Activated T-helper 2 cell treated with anti-CD3 and anti-CD28 coated beads, Interferon-gamma antibody, Interleukin-2, Interleukin-4, amounts not matched to agents 10 μg/mL and 5 μg/mL and 100 μg/mL, durations not matched to agents 14 hours and 24 hours and 36 hours (primary cell): ENCODE measurements around the gene TVP23C. TPM values are rescaled to one million over a fixed set of nuclear protein-coding genes. Genes with fewer than 3 reads are reported as not detected.

Experiments used
- DNase-seq: peaks from one replicate; pipeline ENCODE4 v3.0.0; 2021; ENCODE audit warnings: low spot score
- H3K27ac Mint-ChIP-seq: one replicate; pipeline ENCODE4 v1.8.0; 2021; ENCODE audit warnings: mixed read lengths
- H3K27me3 Mint-ChIP-seq: one replicate; pipeline ENCODE4 v1.8.0; 2021; ENCODE audit warnings: low read depth, mixed read lengths
- H3K36me3 Mint-ChIP-seq: one replicate; pipeline ENCODE4 v1.8.0; 2021; ENCODE audit warnings: low read depth, mixed read lengths
- H3K4me1 Mint-ChIP-seq: one replicate; pipeline ENCODE4 v1.8.0; 2021; ENCODE audit warnings: low read depth, mixed read lengths
- H3K4me3 Mint-ChIP-seq: one replicate; pipeline ENCODE4 v1.8.0; 2021; ENCODE audit warnings: low read depth, mild to moderate bottlenecking, moderate library complexity, mixed read lengths
- H3K9me3 Mint-ChIP-seq: one replicate; pipeline ENCODE4 v1.8.0; 2021; ENCODE audit warnings: mixed read lengths
- intact Hi-C: fragments of 100-400 bp; cut with micrococcal nuclease; formaldehyde crosslinking; loops from one replicate; pipeline ENCODE4 v1.15.1; 2023
- total RNA-seq: library from RNA; stranded (reverse); gene quantifications from 2 replicates; pipeline ENCODE4 v1.2.3, GENCODE V29; 2022

Gene TVP23C
- total RNA-seq, 1 donor from 2014 or later = 11.9 TPM

- H3K4me3 Mint-ChIP-seq = no peak overlapping the region
- intact Hi-C loops = no loop called here
- no peaks in the 10 kb centered on the region for H3K4me1 Mint-ChIP-seq
Measured at GRCh38 chr17:15464231-15464985, 98.9 kb downstream of the TVP23C start.

DNA sequence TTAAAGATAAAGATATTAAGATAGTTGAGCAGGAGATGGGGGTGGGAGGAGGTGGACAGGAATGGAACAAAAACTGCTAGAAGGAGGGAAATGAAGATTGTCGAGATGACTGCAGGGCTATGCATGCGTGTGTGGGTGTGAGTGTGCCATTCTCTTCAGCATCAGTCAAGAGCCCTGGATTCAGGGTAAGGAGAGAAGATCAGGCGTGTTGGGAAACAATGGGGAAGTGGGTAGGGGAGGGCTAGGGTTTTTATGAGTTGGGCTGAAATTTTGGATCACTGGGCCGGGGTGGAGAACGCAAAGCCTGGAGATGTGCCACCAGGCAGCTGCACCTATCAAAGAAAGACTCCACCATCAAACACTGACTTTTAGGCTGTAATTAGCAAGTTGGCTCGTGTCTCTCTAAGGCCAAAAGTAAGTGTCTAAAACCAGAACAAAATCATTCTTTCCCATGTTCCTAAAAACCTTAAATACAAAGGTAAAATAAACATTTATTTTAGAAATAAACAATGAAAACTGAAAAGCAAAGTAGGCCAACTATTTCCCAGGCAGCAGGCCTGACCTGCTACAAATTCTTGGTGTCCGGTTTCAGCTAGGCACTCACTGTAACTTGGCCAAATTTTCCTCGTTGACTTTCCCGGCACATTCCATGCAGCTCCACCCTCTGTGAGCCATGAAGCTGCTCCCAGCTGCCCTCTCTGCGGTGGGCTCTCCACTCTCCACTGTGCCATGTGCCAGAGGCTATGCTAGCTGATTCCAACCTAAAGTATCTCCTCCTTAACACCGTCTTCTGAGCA is 100.1 kb downstream of the TVP23C start:
- H3K27ac Mint-ChIP-seq = no peak overlapping the region
- intact Hi-C loops = no loop called here
- no peak overlapping the region for H3K4me3 Mint-ChIP-seq
- H3K27me3 Mint-ChIP-seq = no peaks in the 10 kb centered on the region
- no peak for DNase-seq
- H3K36me3 Mint-ChIP-seq = peaks cover 4% of the 10 kb centered on the region
- H3K4me1 Mint-ChIP-seq = no peaks in the 10 kb centered on the region
- no peaks in the 10 kb centered on the region for H3K9me3 Mint-ChIP-seq

More at GRCh38 chr17:15464231-15464985, 98.9 kb downstream of the TVP23C start:
- H3K36me3 Mint-ChIP-seq = peaks cover 4% of the 10 kb centered on the region
- no peak for DNase-seq
- no peaks in the 10 kb centered on the region for H3K9me3 Mint-ChIP-seq
- no peaks in the 10 kb centered on the region for H3K27me3 Mint-ChIP-seq
- no peak overlapping the region for H3K27ac Mint-ChIP-seq

DNA sequence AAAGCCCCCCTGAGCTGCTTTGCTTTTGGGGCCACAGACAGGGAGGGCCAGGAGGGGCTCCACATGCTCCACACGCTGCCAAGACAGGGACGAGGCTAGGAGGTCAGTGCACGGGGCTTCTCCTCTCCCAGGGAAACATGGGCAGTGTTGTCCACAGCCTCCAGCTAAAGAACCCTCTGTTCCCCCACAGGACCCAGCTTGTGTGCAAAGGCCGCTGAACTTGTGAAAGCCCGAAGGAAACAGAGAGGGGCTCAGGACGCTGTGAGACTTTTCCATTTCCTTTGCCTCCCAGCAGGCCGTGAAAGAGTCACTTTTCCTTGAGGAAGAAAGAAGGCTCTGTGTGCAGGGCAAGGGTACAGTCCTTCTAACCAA is 105.6 kb downstream of the TVP23C start:
- no peak overlapping the region for H3K27ac Mint-ChIP-seq
- DNase-seq = no peak
- no peaks in the 10 kb centered on the region for H3K4me1 Mint-ChIP-seq
- H3K27me3 Mint-ChIP-seq = no peaks in the 10 kb centered on the region
- no peak overlapping the region for H3K4me3 Mint-ChIP-seq
- peaks cover 13% of the 10 kb centered on the region for H3K36me3 Mint-ChIP-seq
- intact Hi-C loops = no loop called here
- peaks cover 10% of the 10 kb centered on the region for H3K9me3 Mint-ChIP-seq

GRCh38 chr17:15456972-15457722 is 106.1 kb downstream of the TVP23C start:
- intact Hi-C loops = no loop called here
- H3K4me3 Mint-ChIP-seq = no peak overlapping the region
- peaks cover 13% of the 10 kb centered on the region for H3K36me3 Mint-ChIP-seq

DNA sequence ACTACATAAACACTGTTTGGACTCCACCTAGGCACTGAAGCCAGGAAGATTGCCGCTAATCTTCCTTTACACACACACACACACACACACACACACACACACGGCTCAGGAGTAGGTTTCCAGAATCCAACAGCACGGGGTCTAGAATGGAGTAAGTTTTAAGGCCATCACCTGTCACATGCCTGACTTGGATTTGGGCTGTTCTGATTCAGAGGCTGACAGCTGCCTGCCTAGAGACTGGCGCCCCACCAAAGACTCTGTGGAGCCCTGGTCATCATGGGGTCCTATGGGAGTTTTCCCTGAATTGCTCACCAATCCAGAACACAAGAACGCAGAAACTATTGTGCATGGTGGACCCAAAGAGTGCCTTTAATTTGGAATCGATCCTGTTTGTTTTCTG is 106.8 kb downstream of the TVP23C start:
- no peaks in the 10 kb centered on the region for H3K27me3 Mint-ChIP-seq
- DNase-seq = no peak
- H3K9me3 Mint-ChIP-seq = peaks cover 10% of the 10 kb centered on the region
- H3K36me3 Mint-ChIP-seq = peaks cover 13% of the 10 kb centered on the region
- H3K4me1 Mint-ChIP-seq = no peaks in the 10 kb centered on the region
- no peak overlapping the region for H3K27ac Mint-ChIP-seq
- no peak overlapping the region for H3K4me3 Mint-ChIP-seq
- intact Hi-C loops = no loop called here

More at GRCh38 chr17:15456972-15457722, 106.1 kb downstream of the TVP23C start:
- DNase-seq = no peak
- no peaks in the 10 kb centered on the region for H3K27me3 Mint-ChIP-seq
- H3K4me1 Mint-ChIP-seq = no peaks in the 10 kb centered on the region
- peaks cover 10% of the 10 kb centered on the region for H3K9me3 Mint-ChIP-seq
- no peak overlapping the region for H3K27ac Mint-ChIP-seq

DNA sequence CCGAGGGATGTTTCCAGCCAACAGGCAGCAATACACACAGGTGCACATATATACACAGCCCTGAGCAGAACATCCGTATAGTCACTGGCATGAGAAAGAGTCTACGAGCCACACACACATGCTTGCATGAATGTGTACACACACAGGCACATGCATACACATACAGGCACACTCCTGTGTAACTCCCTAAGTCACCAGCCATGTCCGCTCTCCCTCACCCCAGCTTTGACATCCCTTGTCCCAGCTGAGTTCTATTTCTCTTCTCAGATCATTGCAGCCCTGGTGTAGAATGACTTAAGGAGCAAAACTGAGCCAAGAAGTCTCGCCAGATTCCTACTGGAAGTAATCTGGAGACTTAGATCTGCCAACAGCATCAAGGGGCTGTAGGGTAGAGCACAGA is 108.9 kb downstream of the TVP23C start:
- H3K27ac Mint-ChIP-seq = no peak overlapping the region
- DNase-seq = no peak
- peaks cover 10% of the 10 kb centered on the region for H3K9me3 Mint-ChIP-seq
- H3K4me3 Mint-ChIP-seq = no peak overlapping the region
- intact Hi-C loops = no loop called here
- no peaks in the 10 kb centered on the region for H3K27me3 Mint-ChIP-seq
- no peaks in the 10 kb centered on the region for H3K4me1 Mint-ChIP-seq
- H3K36me3 Mint-ChIP-seq = peaks cover 9% of the 10 kb centered on the region

DNA sequence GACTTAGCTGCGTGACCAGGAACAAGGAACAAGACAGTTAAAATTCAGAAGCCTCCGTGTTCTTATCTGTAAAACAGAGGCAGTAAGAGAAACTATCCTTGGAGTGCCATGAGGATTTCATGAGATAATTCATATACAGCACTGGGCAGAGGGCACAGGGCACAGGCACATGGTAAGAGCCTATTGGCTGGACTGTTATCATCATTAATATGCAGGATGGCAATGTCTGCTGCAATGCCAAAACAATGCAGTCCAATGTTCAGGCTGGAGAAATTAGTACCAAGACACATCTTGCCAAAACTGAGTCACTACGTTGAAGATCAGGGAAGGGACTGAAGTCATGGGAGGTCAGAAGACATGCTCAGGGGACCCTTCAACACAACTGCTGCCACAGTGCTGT is 109.5 kb downstream of the TVP23C start:
- no peaks in the 10 kb centered on the region for H3K27me3 Mint-ChIP-seq
- H3K4me3 Mint-ChIP-seq = no peak overlapping the region
- peaks cover 10% of the 10 kb centered on the region for H3K9me3 Mint-ChIP-seq
- H3K36me3 Mint-ChIP-seq = peaks cover 9% of the 10 kb centered on the region
- H3K4me1 Mint-ChIP-seq = no peaks in the 10 kb centered on the region
- intact Hi-C loops = no loop called here
- H3K27ac Mint-ChIP-seq = no peak overlapping the region
- no peak for DNase-seq

GRCh38 chr17:15453246-15453645 is 110.0 kb downstream of the TVP23C start:
- no peaks in the 10 kb centered on the region for H3K27me3 Mint-ChIP-seq
- no peak for DNase-seq
- no peaks in the 10 kb centered on the region for H3K4me1 Mint-ChIP-seq
- peaks cover 10% of the 10 kb centered on the region for H3K9me3 Mint-ChIP-seq
- intact Hi-C loops = no loop called here
- H3K4me3 Mint-ChIP-seq = no peak overlapping the region
- H3K27ac Mint-ChIP-seq = no peak overlapping the region
- H3K36me3 Mint-ChIP-seq = peaks cover 9% of the 10 kb centered on the region

DNA sequence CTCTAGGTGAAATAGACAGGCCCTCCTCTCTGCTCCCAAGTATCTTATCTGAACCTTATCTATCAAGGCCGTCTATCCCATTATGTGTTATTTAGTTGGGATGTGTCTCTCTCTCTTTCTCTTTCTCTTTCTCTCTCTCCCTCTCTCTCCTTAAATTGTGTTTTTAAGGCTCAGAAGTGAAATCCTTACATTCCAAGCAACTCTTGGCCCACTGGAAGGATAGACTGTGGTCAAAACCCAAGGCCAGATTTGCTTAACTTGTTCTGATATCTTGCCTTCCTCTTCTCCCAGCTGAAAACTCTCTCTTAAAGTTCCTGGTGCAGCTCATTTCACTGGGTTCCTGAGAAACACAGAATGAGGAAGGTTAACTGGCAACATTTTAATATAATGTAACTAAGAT is 110.5 kb downstream of the TVP23C start:
- Mint-ChIP-seq H3K4me3 (no peak overlapping the region), H3K27me3 (no peaks in the 10 kb centered on the region), H3K36me3 (peaks cover 9% of the 10 kb centered on the region), H3K27ac (no peak overlapping the region), H3K4me1 (no peaks in the 10 kb centered on the region), H3K9me3 (peaks cover 10% of the 10 kb centered on the region)
- intact Hi-C loops = no loop called here
- no peak for DNase-seq

Other genes with a start within 250 kb of the TVP23C start
- gene TEKT3, start 221.9 kb downstream of the TVP23C start, total RNA-seq = not detected in 2 replicates
- 4.8 and 8.0 TPM in 2 replicates for gene CDRT4, start 95.9 kb downstream of the TVP23C start, total RNA-seq
- 0.46 and 0.55 TPM in 2 replicates for gene FBXW10B, start 56.2 kb upstream of the TVP23C start, total RNA-seq
- 10.8 and 13.0 TPM in 2 replicates for gene TRIM16, start 120.8 kb upstream of the TVP23C start, total RNA-seq
- 26.9 and 27.8 TPM in 2 replicates for gene ZNF286A, start 136.3 kb upstream of the TVP23C start, total RNA-seq
- gene TBC1D26, start 168.8 kb upstream of the TVP23C start, total RNA-seq = 0.23 TPM in 1 of 2 replicates, not detected in the other